Erythroblast (primary cell): ENCODE results near the gene VPS13C.

Experiments used
- GATA1 ChIP-seq: IDR thresholded peaks from 2 replicates; pipeline ENCODE4 v1.6.1; 2011; ENCODE audit warnings: low read depth, mild to moderate bottlenecking, control low read depth, low read length, moderate library complexity
- POLR2A ChIP-seq: IDR thresholded peaks from 2 replicates; pipeline ENCODE4 v1.6.1; 2011; ENCODE audit warnings: mild to moderate bottlenecking, low read length

- TF ChIP-seq POLR2A = no peak
- no peak for TF ChIP-seq GATA1
These were observed 66.0 kb downstream of the VPS13C start for GRCh38 chr15:61994216-61994615.
